BE2C (cell line): ENCODE data around the gene TNFRSF19.

Experiments used
- DNase-seq: peaks from one replicate; pipeline ENCODE4 v3.0.0-alpha.2; 2020
- H3K27me3 ChIP-seq: fragments of 250-450 bp; sonication (Bioruptor Pico); 2 replicates; pipeline ENCODE4 v1.5.1; 2020; ENCODE audit warnings: mild to moderate bottlenecking
- H3K36me3 ChIP-seq: fragments of 250-450 bp; sonication (Bioruptor Pico); 2 replicates; pipeline ENCODE4 v1.5.1; 2020; ENCODE audit warnings: mild to moderate bottlenecking
- H3K4me1 ChIP-seq: fragments of 250-450 bp; sonication (Bioruptor Pico); 2 replicates; pipeline ENCODE4 v1.5.1; 2020
- H3K4me3 ChIP-seq: 2 replicates; pipeline ENCODE4 v1.5.1; 2011; ENCODE audit warnings: low read depth, low read length
- H3K9me3 ChIP-seq: fragments of 250-450 bp; sonication (Bioruptor Pico); 2 replicates; pipeline ENCODE4 v1.5.1; 2020
- CTCF ChIP-seq: IDR thresholded peaks from 2 replicates; pipeline ENCODE4 v1.5.1; 2012; ENCODE audit warnings: mild to moderate bottlenecking, low read depth, low read length

TNFRSF19 gene

GRCh38 chr13:23715092-23715761, 145.0 kb downstream of the TNFRSF19 start:
- H3K4me3 ChIP-seq, result no peak overlapping the region

GRCh38 chr13:23715762-23716235, 145.6 kb downstream of the TNFRSF19 start:
- peak; percentile 51 for DNase-seq

More at GRCh38 chr13:23715092-23715761, 145.0 kb downstream of the TNFRSF19 start:
- Histone ChIP-seq H3K4me1 (no peaks in the 10 kb centered on the region), H3K27me3 (no peaks in the 10 kb centered on the region), H3K36me3 (no peaks in the 10 kb centered on the region), H3K9me3 (no peaks in the 10 kb centered on the region)
- no peak for DNase-seq
- TF ChIP-seq CTCF, result no peak

GRCh38 chr13:23716401-23716800, 146.2 kb downstream of the TNFRSF19 start:
- DNase-seq, result no peak
- Histone ChIP-seq H3K9me3 (no peaks in the 10 kb centered on the region), H3K4me3 (no peak overlapping the region), H3K27me3 (no peaks in the 10 kb centered on the region), H3K4me1 (no peaks in the 10 kb centered on the region), H3K36me3 (no peaks in the 10 kb centered on the region)
- TF ChIP-seq CTCF, result no peak

More at GRCh38 chr13:23715762-23716235, 145.6 kb downstream of the TNFRSF19 start:
- Histone ChIP-seq H3K4me3 (no peak overlapping the region), H3K9me3 (no peaks in the 10 kb centered on the region), H3K27me3 (no peaks in the 10 kb centered on the region), H3K4me1 (no peaks in the 10 kb centered on the region), H3K36me3 (no peaks in the 10 kb centered on the region)
- peak; percentile 50 for TF ChIP-seq CTCF

GRCh38 chr13:23718996-23719395, 148.8 kb downstream of the TNFRSF19 start:
- H3K27me3 ChIP-seq, result no peaks in the 10 kb centered on the region
- H3K9me3 ChIP-seq, result no peaks in the 10 kb centered on the region
- H3K4me1 ChIP-seq, result peaks cover 4% of the 10 kb centered on the region; the same call in 1 of the 2 replicates
- H3K36me3 ChIP-seq, result no peaks in the 10 kb centered on the region
- TF ChIP-seq CTCF, result no peak
- no peak for DNase-seq
- no peak overlapping the region for H3K4me3 ChIP-seq

GRCh38 chr13:23722726-23723453, 152.7 kb downstream of the TNFRSF19 start:
- no peak for TF ChIP-seq CTCF

GRCh38 chr13:23723471-23723870, 153.3 kb downstream of the TNFRSF19 start:
- DNase-seq, result no peak
- Histone ChIP-seq H3K27me3 (no peaks in the 10 kb centered on the region), H3K4me3 (no peak overlapping the region), H3K36me3 (no peaks in the 10 kb centered on the region), H3K9me3 (no peaks in the 10 kb centered on the region), H3K4me1 (peaks cover 4% of the 10 kb centered on the region; the same call in 1 of the 2 replicates)
- no peak for TF ChIP-seq CTCF

More at GRCh38 chr13:23722726-23723453, 152.7 kb downstream of the TNFRSF19 start:
- Histone ChIP-seq H3K4me3 (no peak overlapping the region), H3K36me3 (no peaks in the 10 kb centered on the region), H3K9me3 (no peaks in the 10 kb centered on the region), H3K4me1 (peaks cover 4% of the 10 kb centered on the region; the same call in 1 of the 2 replicates), H3K27me3 (no peaks in the 10 kb centered on the region)
- DNase-seq, result no peak
